ENCODE data around the gene LMAN1L.

DNA sequence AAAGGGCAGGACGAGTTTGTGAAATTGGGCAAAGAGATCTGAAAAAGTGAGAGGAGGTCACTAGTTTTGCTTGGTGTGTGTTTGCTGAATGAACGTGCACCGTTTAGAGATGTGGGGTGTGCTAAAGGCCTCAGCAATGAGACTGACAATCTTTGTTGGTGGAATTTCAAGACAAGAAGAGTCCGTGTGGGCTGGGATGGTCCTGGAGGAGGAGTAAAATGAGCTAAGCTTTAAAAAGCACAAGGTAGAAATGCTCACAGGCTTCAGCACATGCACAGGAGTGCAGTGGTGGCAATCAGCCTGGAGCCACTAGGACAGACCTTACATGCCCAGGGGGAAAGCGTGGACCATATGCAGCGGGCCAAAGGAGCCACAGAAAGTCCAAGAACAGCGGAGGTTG is 12.3 kb downstream of the LMAN1L start:
- TF ChIP-seq POLR2A (IDR thresholded peaks at IDR 0.05; ENCODE audit: low read depth, low read length) = no peak
- no peak for TF ChIP-seq POLR2AphosphoS5 (IDR thresholded peaks at IDR 0.05; ENCODE audit: low read depth, low read length)
- no peak for TF ChIP-seq SPI1 (IDR thresholded peaks at IDR 0.05; ENCODE audit: low read depth, low read length)
- TF ChIP-seq TAF1 (IDR thresholded peaks at IDR 0.05; ENCODE audit: low read depth, low read length) = no peak

All from GM12891 (cell line).